Astrocyte of the spinal cord (primary cell): ENCODE data around the gene COA4.

Source experiments
- DNase-seq: peaks from one replicate; pipeline ENCODE4 v3.0.0; 2011; ENCODE audit warnings: low read depth, low spot score
- H3K4me3 ChIP-seq: 2 replicates; pipeline ENCODE4 v1.5.1; 2011; ENCODE audit warnings: low read depth, mild to moderate bottlenecking, low read length, moderate library complexity
- CTCF ChIP-seq: IDR thresholded peaks from 2 replicates; pipeline ENCODE4 v1.5.1; 2012; ENCODE audit warnings: low read depth, mild to moderate bottlenecking, low read length, inconsistent platforms
- in situ Hi-C: cut with HindIII; loops from 2 replicates; pipeline ENCODE4 v1.10.0; 2017; ENCODE audit warnings: low sequenced_read_pairs

The COA4 gene

DNA sequence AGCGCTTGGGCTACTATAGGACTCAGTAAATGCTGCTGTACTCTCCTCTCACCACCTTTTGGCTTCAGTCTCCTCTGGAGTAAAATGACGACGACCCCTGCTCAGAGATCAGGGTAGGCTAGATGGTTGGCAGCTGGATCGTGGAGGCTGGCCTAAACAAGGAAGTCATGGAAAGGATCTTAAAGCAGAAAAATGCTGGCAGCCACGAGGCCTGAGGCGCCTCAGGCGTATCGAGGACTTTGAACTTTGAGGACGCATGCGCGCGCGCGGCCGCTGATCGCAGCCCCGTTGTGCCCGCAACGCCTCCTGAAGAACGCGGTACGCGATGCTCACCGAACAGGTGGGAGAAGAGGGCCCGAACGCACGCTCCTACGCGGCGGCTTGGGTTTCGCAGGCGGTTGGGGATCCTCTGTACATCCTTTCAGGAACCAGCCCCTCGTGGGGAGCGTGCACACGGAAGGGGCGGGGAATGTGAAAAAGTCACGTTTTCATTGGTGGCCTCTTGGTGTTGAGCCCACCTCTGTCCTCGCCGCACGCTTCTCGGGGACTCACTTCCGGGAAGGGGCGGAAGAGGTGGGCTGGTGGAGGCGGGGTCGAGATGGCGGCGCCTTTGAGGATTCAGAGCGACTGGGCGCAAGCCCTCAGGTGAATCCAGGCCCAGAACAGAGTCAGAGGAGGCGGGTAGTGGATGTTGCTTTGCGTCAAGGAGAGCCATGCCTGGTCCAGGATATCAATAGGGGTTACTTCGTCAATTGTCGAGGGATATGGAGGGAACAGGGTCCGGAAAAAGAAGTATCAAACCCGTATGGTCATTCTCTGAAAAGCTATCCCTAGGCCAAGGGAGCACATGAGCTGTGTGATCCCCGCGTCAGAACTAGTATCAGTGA lies at the start of gene COA4, which contains the start of gene PAAF1:
COA4 (minus strand) TSS at position 423 of the 887 bp plus-strand sequence. CDS start 3,468 bp downstream, outside the sequence.
PAAF1 (plus strand) TSS at position 576 of the 887 bp plus-strand sequence; CDS start at position 599, 23 bp downstream.
- in situ Hi-C loops: no loop called here
- DNase-seq: peak; percentile 96
- peak within 1 kb of the TSS; percentile 51 for H3K4me3 ChIP-seq
- TF ChIP-seq CTCF: no peak

DNA sequence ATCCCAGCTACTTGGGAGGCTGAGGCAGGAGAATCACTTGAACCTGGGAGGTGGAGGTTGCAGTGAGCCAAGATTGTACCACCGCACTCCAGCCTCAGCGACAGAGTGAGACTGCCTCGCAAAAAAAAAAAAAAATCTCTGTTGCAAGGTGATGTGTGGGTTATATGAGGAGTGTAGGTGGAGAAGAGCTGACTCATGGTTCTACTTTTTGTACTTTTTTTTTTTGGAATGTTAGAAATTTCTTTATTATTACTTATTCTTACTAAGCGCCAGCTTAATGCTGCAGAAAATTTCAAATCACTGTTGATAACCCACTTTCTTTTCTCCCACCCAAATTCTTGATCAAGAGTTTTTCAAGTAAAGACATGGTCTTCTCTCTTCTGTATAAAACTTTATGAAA lies 44.5 kb upstream of the COA4 start:
- in situ Hi-C loops: no loop called here

DNA sequence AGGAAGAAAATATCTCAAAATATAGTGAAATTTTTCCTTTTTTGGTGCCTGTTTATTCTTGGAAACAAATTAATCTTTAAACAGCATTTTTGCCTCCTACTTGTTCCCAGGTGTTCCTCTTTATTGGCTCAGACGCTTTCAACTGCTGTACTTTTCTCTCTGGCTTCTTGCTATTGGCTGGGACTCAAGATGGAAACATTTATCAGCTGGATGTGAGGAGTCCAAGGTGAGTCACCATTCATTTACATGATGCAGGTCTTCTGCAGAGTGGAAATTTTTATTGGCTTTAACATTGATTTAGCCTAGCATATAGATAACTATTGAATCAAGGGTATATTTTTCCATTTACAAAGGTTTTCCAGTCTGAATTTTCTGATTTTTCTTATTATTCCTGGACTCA lies 39.8 kb upstream of the COA4 start:
- DNase-seq: peak; percentile 13
- in situ Hi-C loops: no loop called here
- H3K4me3 ChIP-seq: no peak overlapping the region
- TF ChIP-seq CTCF: no peak

More for the DNA sequence above, 44.5 kb upstream of the COA4 start:
- TF ChIP-seq CTCF: no peak
- no peak overlapping the region for H3K4me3 ChIP-seq
- no peak for DNase-seq

- H3K4me3 ChIP-seq: no peak overlapping the region
- in situ Hi-C loops: no loop called here
- no peak for DNase-seq
- TF ChIP-seq CTCF: no peak
These were observed 37.6 kb upstream of the COA4 start for GRCh38 chr11:73914284-73914683.

GRCh38 chr11:73913472-73913871 lies 36.8 kb upstream of the COA4 start:
- in situ Hi-C loops: no loop called here
- DNase-seq: no peak
- no peak for TF ChIP-seq CTCF
- H3K4me3 ChIP-seq: no peak overlapping the region

GRCh38 chr11:73912026-73912425 lies 35.4 kb upstream of the COA4 start:
- in situ Hi-C loops: no loop called here
- no peak overlapping the region for H3K4me3 ChIP-seq
- no peak for TF ChIP-seq CTCF
- no peak for DNase-seq
